ENCODE results near the gene EAF1. TPM values are rescaled to one million over a fixed set of nuclear protein-coding genes. Genes with fewer than 3 reads are reported as not detected.
"Not testable (repeated sequence)": the region's sequence is repeated elsewhere in the genome, so short reads cannot be mapped to it uniquely, and the experiment has no call there.

Gene EAF1
- total RNA-seq, 2 experiments from 2014 or later: 21.6 to 23.8 TPM

- no peaks in the 10 kb centered on the region for H3K79me2 ChIP-seq (ENCODE audit: insufficient read depth, low read depth, low read length)
- no TSS peak for BruUV-seq (replicated peaks)
- H3K9me3 ChIP-seq (ENCODE audit: low read length): peaks cover 24% of the 10 kb centered on the region
- intact Hi-C loops (cut with micrococcal nuclease; ENCODE audit: unreplicated experiment): loop anchor here (1.0 to 2.0 kb wide), 2 partner anchors 14 to 39 kb away; no protein-coding TSS in a partner anchor
- peak overlapping the region; percentile 66 for H3K4me2 ChIP-seq (ENCODE audit: low read length)
- peak overlapping the region; percentile 96 for H3K27ac ChIP-seq (ENCODE audit: low read depth, low read length, poor library complexity, severe bottlenecking)
- DNase-seq (ENCODE audit: low spot score): peak; percentile 89
- POLR2A ChIA-PET: interaction anchor here (0.7 to 2.9 kb wide), 23 partner anchors 13 to 1148 kb away, joined by 3 to 14 read pairs (median 5); partner anchors contain the start of gene SH3BP5
- peak overlapping the region; percentile 56; the same call in 1 of the 2 replicates for H2AFZ ChIP-seq (ENCODE audit: low read length)
- CTCF ChIA-PET (ENCODE audit: unreplicated experiment): interaction anchor here (0.6 to 1.9 kb wide), 4 partner anchors 26 to 172 kb away, joined by 3 to 12 read pairs (median 4); no protein-coding TSS in a partner anchor
- H3K4me3 ChIP-seq (ENCODE audit: low read depth, low read length, poor library complexity, severe bottlenecking): peak overlapping the region; percentile 45
- no peaks in the 10 kb centered on the region for H3K9me2 ChIP-seq (ENCODE audit: insufficient read depth, low read length)
- H3K36me3 ChIP-seq (ENCODE audit: insufficient read depth, low read length): peaks cover 15% of the 10 kb centered on the region
- no peaks in the 10 kb centered on the region for H4K20me1 ChIP-seq (ENCODE audit: insufficient read depth, low read length)
- peaks cover 90% of the 10 kb centered on the region for H3K4me1 ChIP-seq (ENCODE audit: insufficient read depth, low read length, poor library complexity, severe bottlenecking)
- TF ChIP-seq CTCF (conservative IDR thresholded peaks at IDR 0.05; ENCODE audit: low read length) (no peak), EZH2phosphoT487 (IDR thresholded peaks at IDR 0.05; ENCODE audit: borderline replicate concordance, low read depth, low read length) (no peak)
Observed at GRCh38 chr3:15384510-15385237, 42.7 kb upstream of the EAF1 start.

GRCh38 chr3:15385238-15385695 is 42.1 kb upstream of the EAF1 start:
- H3K4me2 ChIP-seq (ENCODE audit: low read length): peak overlapping the region; percentile 66
- H3K36me3 ChIP-seq (ENCODE audit: insufficient read depth, low read length): peaks cover 15% of the 10 kb centered on the region
- H3K9me3 ChIP-seq (ENCODE audit: low read length): peaks cover 24% of the 10 kb centered on the region
- not testable (repeated sequence) for H3K9me2 ChIP-seq (ENCODE audit: insufficient read depth, low read length); DNase-seq (ENCODE audit: low spot score); H4K20me1 ChIP-seq (ENCODE audit: insufficient read depth, low read length); BruUV-seq (replicated peaks); H3K79me2 ChIP-seq (ENCODE audit: insufficient read depth, low read depth, low read length)
- intact Hi-C loops (cut with micrococcal nuclease; ENCODE audit: unreplicated experiment): loop anchor here (1.0 to 2.0 kb wide), 2 partner anchors 14 to 40 kb away; no protein-coding TSS in a partner anchor
- peak overlapping the region; percentile 96 for H3K27ac ChIP-seq (ENCODE audit: low read depth, low read length, poor library complexity, severe bottlenecking)
- CTCF ChIA-PET (ENCODE audit: unreplicated experiment): interaction anchor here (0.8 to 1.9 kb wide), 2 partner anchors 56 to 171 kb away, joined by 3 to 5 read pairs; no protein-coding TSS in a partner anchor
- POLR2A ChIA-PET: interaction anchor here (0.7 to 2.9 kb wide), 15 partner anchors 15 to 1147 kb away, joined by 3 to 14 read pairs (median 8); partner anchors contain the start of gene SH3BP5
- peaks cover 92% of the 10 kb centered on the region for H3K4me1 ChIP-seq (ENCODE audit: insufficient read depth, low read length, poor library complexity, severe bottlenecking)
- H3K4me3 ChIP-seq (ENCODE audit: low read depth, low read length, poor library complexity, severe bottlenecking): peak overlapping the region; percentile 45
- peak overlapping the region; percentile 56; the same call in 1 of the 2 replicates for H2AFZ ChIP-seq (ENCODE audit: low read length)

GRCh38 chr3:15385901-15386653 is 41.3 kb upstream of the EAF1 start:
- Histone ChIP-seq H3K79me2 (ENCODE audit: insufficient read depth, low read depth, low read length) (no peaks in the 10 kb centered on the region), H3K9me2 (ENCODE audit: insufficient read depth, low read length) (no peaks in the 10 kb centered on the region), H3K4me2 (ENCODE audit: low read length) (peak overlapping the region; percentile 66; the same call in 1 of the 2 replicates), H3K27ac (ENCODE audit: low read depth, low read length, poor library complexity, severe bottlenecking) (peak overlapping the region; percentile 96), H2AFZ (ENCODE audit: low read length) (peak overlapping the region; percentile 56; the same call in 1 of the 2 replicates), H3K4me1 (ENCODE audit: insufficient read depth, low read length, poor library complexity, severe bottlenecking) (peaks cover 90% of the 10 kb centered on the region), H3K9me3 (ENCODE audit: low read length) (peaks cover 24% of the 10 kb centered on the region), H3K36me3 (ENCODE audit: insufficient read depth, low read length) (peaks cover 15% of the 10 kb centered on the region), H3K4me3 (ENCODE audit: low read depth, low read length, poor library complexity, severe bottlenecking) (peak overlapping the region; percentile 45), H4K20me1 (ENCODE audit: insufficient read depth, low read length) (no peaks in the 10 kb centered on the region)
- ChIA-PET CTCF (ENCODE audit: unreplicated experiment) (interaction anchor here (1.9 kb wide), 1 partner anchor 57 kb away, joined by 5 read pairs; no protein-coding TSS in a partner anchor), POLR2A (interaction anchor here (0.5 to 2.9 kb wide), 11 partner anchors 14 to 978 kb away, joined by 3 to 14 read pairs (median 6); no protein-coding TSS in a partner anchor)
- intact Hi-C loops (cut with micrococcal nuclease; ENCODE audit: unreplicated experiment): loop anchor here (1.0 to 2.0 kb wide), 2 partner anchors 13 to 41 kb away; no protein-coding TSS in a partner anchor
- peak; percentile 34 for DNase-seq (ENCODE audit: low spot score)
- no peak for TF ChIP-seq EZH2phosphoT487 (IDR thresholded peaks at IDR 0.05; ENCODE audit: borderline replicate concordance, low read depth, low read length)
- TF ChIP-seq CTCF (conservative IDR thresholded peaks at IDR 0.05; ENCODE audit: low read length): no peak
- no TSS peak for BruUV-seq (replicated peaks)

- peaks cover 15% of the 10 kb centered on the region for H3K36me3 ChIP-seq (ENCODE audit: insufficient read depth, low read length)
- POLR2A ChIA-PET: interaction anchor here (0.7 to 1.7 kb wide), 3 partner anchors 25 to 95 kb away, joined by 3 to 4 read pairs (median 3); no protein-coding TSS in a partner anchor
- H3K4me2 ChIP-seq (ENCODE audit: low read length); H2AFZ ChIP-seq (ENCODE audit: low read length); H3K4me3 ChIP-seq (ENCODE audit: low read depth, low read length, poor library complexity, severe bottlenecking); CTCF ChIA-PET (ENCODE audit: unreplicated experiment); BruUV-seq (replicated peaks); DNase-seq (ENCODE audit: low spot score); H3K9me2 ChIP-seq (ENCODE audit: insufficient read depth, low read length); intact Hi-C loops (cut with micrococcal nuclease; ENCODE audit: unreplicated experiment); H4K20me1 ChIP-seq (ENCODE audit: insufficient read depth, low read length); H3K79me2 ChIP-seq (ENCODE audit: insufficient read depth, low read depth, low read length): not testable (repeated sequence)
- H3K9me3 ChIP-seq (ENCODE audit: low read length): peaks cover 24% of the 10 kb centered on the region
- peaks cover 85% of the 10 kb centered on the region for H3K4me1 ChIP-seq (ENCODE audit: insufficient read depth, low read length, poor library complexity, severe bottlenecking)
- peak overlapping the region; percentile 96 for H3K27ac ChIP-seq (ENCODE audit: low read depth, low read length, poor library complexity, severe bottlenecking)
Observed at GRCh38 chr3:15386654-15386955, 40.8 kb upstream of the EAF1 start.

Data from OCI-LY7 (cell line).